Glomerular endothelial cell (primary cell): Measurements from ENCODE around the gene PDK2. TPM values are rescaled to one million over a fixed set of nuclear protein-coding genes. Genes with fewer than 3 reads are reported as not detected.

Experiments used
- total RNA-seq: library from RNA; depleted of rRNA; stranded (reverse); fragments of >200 nt; gene quantifications from 2 replicates; pipeline ENCODE4 v1.2.3, GENCODE V29; 2015

Gene PDK2
- total RNA-seq, 1 donor from 2014 or later = 23.5 TPM

Other genes with a start within 250 kb of the PDK2 start
- gene TAC4, start 247.3 kb upstream of the PDK2 start, total RNA-seq = not detected in 2 replicates
- not detected in 2 replicates for gene DLX4, start 126.2 kb upstream of the PDK2 start, total RNA-seq
- not detected in 2 replicates for gene DLX3, start 100.1 kb upstream of the PDK2 start, total RNA-seq
- gene ITGA3, start 39.2 kb upstream of the PDK2 start, total RNA-seq = 331 and 341 TPM in 2 replicates
- 9.6 and 24.9 TPM in 2 replicates for gene SAMD14, start 34.8 kb downstream of the PDK2 start, total RNA-seq
- gene PPP1R9B, start 55.3 kb downstream of the PDK2 start, total RNA-seq = 35.6 and 56.6 TPM in 2 replicates
- not detected in 2 replicates for gene SGCA, start 70.7 kb downstream of the PDK2 start, total RNA-seq
- 118 and 702 TPM in 2 replicates for gene COL1A1, start 106.3 kb downstream of the PDK2 start, total RNA-seq
- 0.12 and 0.73 TPM in 2 replicates for gene TMEM92, start 179.1 kb downstream of the PDK2 start, total RNA-seq